Right kidney (tissue), 1 donor: Measurements from ENCODE around the gene NSDHL.

Source experiments
- DNase-seq: peaks from one replicate; pipeline ENCODE4 v3.0.0-alpha.2; 2016

The NSDHL gene

DNA sequence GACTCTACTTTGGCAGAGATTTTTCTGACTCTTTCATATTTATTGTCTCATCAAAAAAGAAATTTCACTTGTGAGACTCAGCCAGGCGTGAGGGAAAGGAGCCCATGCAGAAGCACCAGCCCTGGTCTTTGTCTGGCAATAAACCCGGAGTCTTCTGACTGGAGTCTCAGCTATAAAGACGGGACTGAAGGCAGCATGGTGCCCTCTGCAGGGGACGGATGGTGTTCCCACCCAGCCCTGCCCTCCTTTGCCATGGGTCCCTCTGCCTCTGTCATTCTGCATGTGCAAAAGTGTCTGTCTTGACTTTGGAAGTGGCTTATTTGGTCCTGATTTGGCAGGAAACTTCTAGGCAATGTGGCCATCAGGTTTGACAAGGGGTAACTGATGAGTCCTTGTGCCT, 81.2 kb downstream of the NSDHL start:
- no peak for DNase-seq

DNA sequence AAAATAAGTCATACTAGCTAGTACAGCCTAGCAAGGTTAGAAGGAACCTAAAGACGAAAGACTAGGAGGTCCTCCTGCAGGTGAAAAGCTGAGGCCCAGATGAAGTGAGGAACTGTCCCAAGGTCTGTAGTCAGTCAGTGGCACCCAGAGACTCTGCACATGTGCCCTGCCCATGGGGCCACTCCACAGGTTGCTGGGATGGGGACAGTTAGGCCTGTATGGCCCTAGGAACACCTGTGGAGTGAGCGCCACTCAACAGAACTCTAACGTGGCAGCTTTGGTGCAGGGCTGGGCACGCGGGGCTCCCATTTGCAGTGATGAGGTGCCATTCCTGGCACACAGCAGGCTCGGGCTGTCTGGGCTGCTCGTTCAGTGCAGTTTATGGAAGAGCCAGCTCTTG, 81.8 kb downstream of the NSDHL start:
- DNase-seq: no peak

DNA sequence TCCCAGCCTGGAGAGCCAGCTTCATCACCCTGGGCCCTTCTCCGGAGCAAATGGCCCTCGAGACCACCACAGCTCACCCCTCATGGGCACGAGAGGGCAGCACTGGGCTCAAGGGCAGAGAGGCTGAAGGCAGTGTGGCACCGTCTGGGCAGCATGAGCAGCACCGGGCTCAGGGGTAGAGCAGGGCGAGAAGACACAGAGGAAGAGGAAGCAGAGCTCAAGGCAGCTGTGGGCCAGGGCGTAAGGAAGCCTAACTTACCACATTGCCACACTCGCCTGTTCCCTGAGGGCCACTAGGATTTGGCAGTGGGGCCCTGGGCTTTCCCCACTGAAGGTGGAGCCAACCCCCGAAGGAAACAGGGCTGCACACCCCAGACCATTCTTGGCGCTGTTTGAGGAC, 82.5 kb downstream of the NSDHL start:
- no peak for DNase-seq

DNA sequence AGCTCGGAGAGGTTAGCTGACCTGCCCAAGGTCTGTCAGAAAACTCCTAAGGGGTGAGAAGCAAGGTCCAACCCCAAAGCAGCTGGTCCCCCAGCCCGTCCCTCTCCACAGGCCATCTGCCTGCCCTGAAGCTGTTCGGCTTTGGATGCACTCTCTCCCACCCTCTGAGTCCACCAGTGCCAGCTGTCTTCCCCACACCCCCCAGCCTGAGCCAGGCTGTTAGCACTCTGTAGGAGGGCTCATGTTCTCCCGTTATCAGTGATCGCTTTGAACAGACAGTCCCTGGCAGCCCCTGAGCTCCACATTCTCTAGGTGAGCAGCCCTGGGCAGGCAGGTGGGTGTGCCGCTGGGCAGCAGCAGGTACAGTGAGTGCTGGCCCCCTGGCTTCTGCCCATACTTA, 83.0 kb downstream of the NSDHL start:
- DNase-seq: no peak

DNA sequence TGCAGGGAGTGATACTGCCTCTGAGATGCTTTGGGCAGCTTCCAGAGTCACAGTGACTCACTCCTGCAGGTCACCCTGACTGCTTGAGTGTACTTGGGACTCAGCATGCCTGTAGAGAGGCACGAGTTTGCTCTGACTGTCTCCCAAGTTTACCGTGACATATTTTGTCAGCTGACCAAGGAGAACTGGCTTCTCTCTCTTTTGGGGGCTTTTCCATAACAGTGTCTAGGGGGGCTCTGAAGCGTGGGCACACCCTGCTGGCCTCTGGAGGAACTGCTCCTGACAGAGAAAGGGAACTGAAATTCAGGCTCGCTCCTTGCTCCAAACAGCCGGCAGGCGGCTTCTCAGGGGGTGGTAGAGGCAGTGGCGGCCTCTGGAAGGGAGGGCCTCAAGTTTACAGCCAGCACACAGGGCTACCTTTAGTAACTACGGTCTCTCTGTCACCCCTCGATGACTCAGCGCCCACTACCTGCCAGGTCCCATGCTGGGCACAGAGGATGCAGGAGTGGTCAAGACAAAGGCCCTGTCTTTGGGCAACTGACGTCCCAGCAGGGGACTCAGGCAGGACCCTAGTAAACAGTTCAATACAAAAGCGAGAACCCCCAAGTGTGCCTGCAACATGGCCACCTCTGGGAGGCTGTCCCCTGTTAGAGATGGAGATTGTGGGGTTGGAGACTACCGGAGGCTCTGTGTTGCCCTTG, 84.8 kb downstream of the NSDHL start:
- no peak for DNase-seq

DNA sequence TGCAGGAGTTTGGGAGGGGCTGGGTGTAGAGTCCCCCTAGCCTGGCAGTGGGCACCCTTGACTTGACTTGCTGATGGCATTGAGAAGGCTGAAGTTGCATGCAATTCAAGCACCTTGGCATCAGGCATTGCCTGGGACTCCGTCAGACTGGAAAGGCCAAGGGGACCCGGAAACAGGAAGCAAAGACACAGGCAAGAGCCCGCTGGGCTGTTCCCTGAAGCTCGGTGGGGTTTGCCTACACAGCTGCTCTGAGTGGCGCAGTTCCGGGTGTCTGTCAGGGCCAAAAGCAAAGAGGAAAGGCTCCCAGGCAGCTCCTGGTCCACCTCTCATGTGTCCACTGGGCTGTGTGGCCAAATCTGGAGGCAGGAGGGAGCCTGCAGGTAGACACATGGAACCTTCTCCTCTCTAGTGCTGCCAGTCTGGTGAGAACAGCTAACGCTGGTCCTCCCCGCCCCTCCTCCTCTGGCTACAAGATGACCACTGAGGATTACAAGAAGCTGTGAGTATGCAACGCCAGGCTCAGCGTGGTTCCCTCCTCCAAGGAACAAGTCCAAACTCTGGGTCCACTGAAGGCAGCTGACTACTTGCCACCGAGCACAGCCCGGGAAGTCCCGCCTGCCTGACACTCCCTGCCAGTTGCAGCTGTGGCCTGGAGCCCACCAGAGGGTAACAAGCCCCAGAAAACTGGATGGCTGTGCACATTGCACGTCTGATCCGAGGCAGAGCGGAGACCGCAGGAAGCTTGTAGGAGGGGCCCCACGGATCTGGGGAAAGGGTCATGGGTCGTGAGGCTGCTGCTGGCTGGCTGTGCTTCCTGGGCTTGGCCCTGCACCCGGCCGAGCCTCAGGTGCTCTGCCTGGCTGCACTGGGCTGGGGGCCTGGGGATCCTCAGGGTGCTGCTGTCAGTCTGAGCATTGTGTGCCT, 87.1 kb downstream of the NSDHL start:
- no peak for DNase-seq

DNA sequence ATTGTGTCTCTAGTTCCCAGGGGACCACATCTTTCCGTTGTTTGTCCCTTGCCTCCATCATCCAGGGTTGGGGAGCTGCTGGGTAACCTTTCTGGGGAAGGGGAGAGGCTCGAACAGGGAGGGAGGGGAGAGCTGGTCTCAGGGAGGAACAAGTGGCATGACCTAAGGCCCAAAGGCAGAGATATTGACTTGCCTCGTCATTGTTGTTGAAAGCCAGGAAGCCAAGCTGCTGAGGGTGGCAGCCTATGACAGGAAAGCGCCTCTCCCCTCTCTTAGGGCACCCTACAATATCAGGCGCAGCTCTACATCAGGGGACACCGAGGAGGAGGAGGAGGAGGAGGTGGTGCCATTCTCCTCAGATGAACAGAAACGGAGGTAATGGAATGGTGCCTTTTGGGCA, 87.8 kb downstream of the NSDHL start:
- no peak for DNase-seq
